Measurements from ENCODE around the gene THAP3. TPM values are rescaled to one million over a fixed set of nuclear protein-coding genes. Genes with fewer than 3 reads are reported as not detected.

Gene THAP3
- total RNA-seq, 1 donor from 2014 or later, result 26.1 TPM

DNA sequence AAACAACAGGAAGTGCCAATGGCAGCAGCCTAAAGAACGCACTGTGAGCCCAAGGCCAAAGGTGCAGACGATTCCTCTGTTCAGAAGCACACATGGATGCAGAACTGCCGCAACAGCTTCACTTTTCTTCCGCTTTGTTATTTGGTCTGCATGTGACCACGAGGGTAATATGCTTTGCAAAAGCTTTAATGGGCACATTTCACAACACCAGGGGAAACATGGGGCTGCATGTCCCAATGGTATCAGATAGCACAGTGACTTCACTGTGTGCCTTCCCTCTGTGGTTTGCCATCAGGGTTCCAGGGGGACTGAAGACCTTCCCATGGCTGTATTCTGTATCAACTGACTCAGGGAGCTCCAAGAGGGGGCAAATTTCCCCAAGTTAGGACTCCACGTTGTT is 28.3 kb downstream of the THAP3 start:
- Mint-ChIP-seq H3K27ac (ENCODE audit: unreplicated experiment) (no peak overlapping the region), H3K4me1 (peaks cover 13% of the 10 kb centered on the region), H3K9me3 (no peaks in the 10 kb centered on the region), H3K36me3 (ENCODE audit: low read depth) (peaks cover 4% of the 10 kb centered on the region), H3K27me3 (ENCODE audit: low read depth) (no peaks in the 10 kb centered on the region), H3K4me3 (no peak overlapping the region)
- DNase-seq (ENCODE audit: low read depth, low spot score), result no peak
- no peak for TF ChIP-seq CTCF (conservative IDR thresholded peaks at IDR 0.05)

GRCh38 chr1:6653436-6654290 is 29.0 kb downstream of the THAP3 start:
- H3K4me3 Mint-ChIP-seq, result no peak overlapping the region
- DNase-seq (ENCODE audit: low read depth, low spot score), result no peak
- peaks cover 13% of the 10 kb centered on the region for H3K4me1 Mint-ChIP-seq
- H3K9me3 Mint-ChIP-seq, result no peaks in the 10 kb centered on the region
- peaks cover 4% of the 10 kb centered on the region for H3K36me3 Mint-ChIP-seq (ENCODE audit: low read depth)
- no peak for TF ChIP-seq CTCF (conservative IDR thresholded peaks at IDR 0.05)
- H3K27me3 Mint-ChIP-seq (ENCODE audit: low read depth), result no peaks in the 10 kb centered on the region
- no peak overlapping the region for H3K27ac Mint-ChIP-seq (ENCODE audit: unreplicated experiment)

DNA sequence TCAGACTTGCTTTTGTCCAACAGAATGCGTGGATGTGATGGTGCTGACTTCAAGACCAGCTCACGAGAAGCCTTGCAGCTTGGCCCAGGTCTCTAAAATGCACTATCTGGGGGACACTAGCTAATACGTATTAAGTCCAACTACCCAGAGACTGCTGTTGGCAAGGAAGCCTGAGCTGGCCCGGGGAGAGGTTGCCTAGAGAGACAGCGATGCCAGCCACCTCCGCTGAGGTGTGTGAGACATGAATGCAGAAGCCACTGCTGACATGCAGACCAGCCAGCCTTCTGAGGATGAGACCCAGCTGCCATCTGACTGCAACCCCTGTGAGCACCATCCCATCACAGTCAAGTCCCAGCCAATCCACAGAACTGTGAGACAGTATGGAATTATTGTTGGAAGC is 32.5 kb downstream of the THAP3 start:
- Mint-ChIP-seq H3K9me3 (no peaks in the 10 kb centered on the region), H3K27ac (ENCODE audit: unreplicated experiment) (no peak overlapping the region), H3K4me3 (no peak overlapping the region), H3K27me3 (ENCODE audit: low read depth) (no peaks in the 10 kb centered on the region), H3K4me1 (peaks cover 13% of the 10 kb centered on the region), H3K36me3 (ENCODE audit: low read depth) (peaks cover 6% of the 10 kb centered on the region)
- no peak for DNase-seq (ENCODE audit: low read depth, low spot score)
- no peak for TF ChIP-seq CTCF (conservative IDR thresholded peaks at IDR 0.05)

DNA sequence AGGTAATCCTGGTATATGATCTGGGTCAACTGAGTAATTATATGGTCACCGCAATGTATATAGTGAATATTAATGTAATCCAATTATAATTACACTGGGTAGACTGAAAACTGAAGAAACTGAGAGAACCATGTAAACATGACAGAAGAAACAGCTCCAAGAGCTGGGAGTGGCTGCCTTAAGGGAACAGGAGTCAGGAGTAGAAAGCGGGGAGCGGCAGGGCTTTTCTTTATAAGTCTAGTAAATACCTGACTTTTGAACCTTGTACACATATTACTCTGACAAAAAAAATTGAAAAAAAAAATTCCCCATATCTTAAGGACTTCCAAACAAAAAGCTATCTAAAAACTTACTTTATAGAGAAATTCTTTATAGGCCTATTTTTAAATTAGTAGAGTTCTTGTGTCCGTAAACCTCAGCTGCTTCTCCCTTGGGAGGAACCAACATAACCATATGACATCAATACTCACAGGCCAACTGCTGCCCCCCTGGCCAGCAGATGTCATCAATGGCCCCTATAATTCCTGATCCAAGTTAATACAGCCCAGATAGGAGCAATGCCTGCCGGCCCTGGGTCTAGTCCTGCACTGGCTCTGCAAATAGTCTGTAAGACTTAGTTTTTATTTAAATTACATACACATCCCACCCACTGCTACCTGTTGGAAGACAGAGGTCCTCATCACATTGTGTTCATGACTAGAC is 33.8 kb downstream of the THAP3 start:
- no peak overlapping the region for H3K27ac Mint-ChIP-seq (ENCODE audit: unreplicated experiment)
- H3K4me1 Mint-ChIP-seq, result peaks cover 8% of the 10 kb centered on the region
- H3K27me3 Mint-ChIP-seq (ENCODE audit: low read depth), result no peaks in the 10 kb centered on the region

More for the DNA sequence above, 33.8 kb downstream of the THAP3 start:
- peaks cover 10% of the 10 kb centered on the region for H3K36me3 Mint-ChIP-seq (ENCODE audit: low read depth)
- no peaks in the 10 kb centered on the region for H3K9me3 Mint-ChIP-seq
- no peak for DNase-seq (ENCODE audit: low read depth, low spot score)
- no peak for TF ChIP-seq CTCF (conservative IDR thresholded peaks at IDR 0.05)
- no peak overlapping the region for H3K4me3 Mint-ChIP-seq
